Activated naive CD4-positive, alpha-beta T cell treated with Interleukin-2 at 50 U/mL for 16 hours (primary cell): Measurements from ENCODE around the gene CLSTN2.

ENCODE experiments used
- DNase-seq: peaks from one replicate; pipeline ENCODE4 v3.0.0-alpha.2; 2020

Gene CLSTN2

GRCh38 chr3:140573011-140573410, 638.0 kb downstream of the CLSTN2 start:
- DNase-seq = no peak

- DNase-seq = no peak
These were observed 639.4 kb downstream of the CLSTN2 start for GRCh38 chr3:140574375-140574774.

GRCh38 chr3:140576449-140576848, 641.5 kb downstream of the CLSTN2 start:
- no peak for DNase-seq

GRCh38 chr3:140577911-140578310, 642.9 kb downstream of the CLSTN2 start:
- no peak for DNase-seq

GRCh38 chr3:140579260-140579659, 644.3 kb downstream of the CLSTN2 start:
- no peak for DNase-seq

- no peak for DNase-seq
These were observed 645.8 kb downstream of the CLSTN2 start for GRCh38 chr3:140580746-140581145.

GRCh38 chr3:140584549-140584948, 649.6 kb downstream of the CLSTN2 start:
- DNase-seq = no peak

- DNase-seq = no peak
These were observed 650.8 kb downstream of the CLSTN2 start for GRCh38 chr3:140585828-140586227.

GRCh38 chr3:140586311-140586710, 651.3 kb downstream of the CLSTN2 start:
- no peak for DNase-seq

- DNase-seq = no peak
These were observed 653.6 kb downstream of the CLSTN2 start for GRCh38 chr3:140588558-140588957.

- DNase-seq = no peak
These were observed 658.8 kb downstream of the CLSTN2 start for GRCh38 chr3:140593766-140594165.

GRCh38 chr3:140595295-140595694, 660.3 kb downstream of the CLSTN2 start:
- no peak for DNase-seq

GRCh38 chr3:140597364-140597763, 662.4 kb downstream of the CLSTN2 start:
- no peak for DNase-seq

- no peak for DNase-seq
These were observed 662.8 kb downstream of the CLSTN2 start for GRCh38 chr3:140597792-140598191.

- no peak for DNase-seq
These were observed 664.0 kb downstream of the CLSTN2 start for GRCh38 chr3:140599009-140599408.

- no peak for DNase-seq
These were observed 664.5 kb downstream of the CLSTN2 start for GRCh38 chr3:140599496-140599895.

- no peak for DNase-seq
These were observed 666.9 kb downstream of the CLSTN2 start for GRCh38 chr3:140601881-140602280.

GRCh38 chr3:140602781-140603180, 667.8 kb downstream of the CLSTN2 start:
- no peak for DNase-seq

GRCh38 chr3:140603766-140604165, 668.8 kb downstream of the CLSTN2 start:
- DNase-seq = no peak

- no peak for DNase-seq
These were observed 675.6 kb downstream of the CLSTN2 start for GRCh38 chr3:140610544-140610943.

GRCh38 chr3:140614001-140614400, 679.0 kb downstream of the CLSTN2 start:
- no peak for DNase-seq

GRCh38 chr3:140617135-140617534, 682.1 kb downstream of the CLSTN2 start:
- no peak for DNase-seq

GRCh38 chr3:140626856-140627255, 691.9 kb downstream of the CLSTN2 start:
- DNase-seq = no peak
